ENCODE measurements around the gene CEP128.

Gene CEP128

DNA sequence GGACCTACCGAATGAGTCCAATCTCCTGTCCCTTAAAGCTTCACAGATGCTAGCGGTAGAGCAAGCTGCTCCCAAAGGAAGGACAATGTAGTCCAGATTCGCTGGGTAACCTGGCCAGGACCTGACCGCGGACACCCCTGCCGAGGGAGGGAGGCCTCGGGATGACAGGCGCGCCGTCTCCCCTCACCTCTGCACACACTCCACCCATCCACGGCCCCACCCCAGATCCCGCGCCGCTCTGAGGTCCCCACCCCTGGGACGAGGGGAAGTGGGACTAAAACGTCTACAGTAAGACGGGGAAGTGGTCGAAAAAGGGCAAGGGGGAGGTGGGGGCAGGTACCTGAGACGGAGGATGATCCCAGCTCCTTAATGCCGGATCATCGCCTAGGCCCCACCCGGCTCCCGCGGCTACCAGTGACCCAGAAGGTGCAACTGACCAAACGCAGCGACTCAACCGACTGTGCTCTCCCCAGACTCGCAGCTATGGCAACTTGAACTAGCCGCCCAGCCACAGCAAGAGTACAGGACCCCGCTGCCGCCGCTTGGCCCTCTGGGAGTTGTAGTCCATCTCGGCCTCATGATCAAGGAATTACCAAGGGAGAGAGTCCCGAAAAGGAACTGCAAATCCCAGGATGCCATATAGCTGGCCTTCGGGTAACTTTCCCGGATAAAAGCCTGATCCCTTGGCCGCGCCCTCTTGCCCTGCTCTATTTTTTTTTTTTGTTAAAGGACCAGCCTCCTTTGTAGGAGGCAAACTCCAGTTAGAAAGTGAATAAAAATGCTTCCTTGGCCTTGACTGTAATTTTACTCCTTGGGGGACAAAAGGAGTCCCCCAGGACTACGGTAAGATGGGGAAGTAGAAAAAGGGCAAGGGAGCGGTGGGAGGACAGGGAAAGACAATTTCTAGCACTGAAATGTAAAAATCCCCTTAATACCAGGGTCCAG, at the start of gene CEP128:
TSS of gene CEP128 (minus strand) at position 498 of the 945 bp plus-strand sequence.
- H3K27ac Mint-ChIP-seq: peak within 1 kb of the TSS; percentile 90
- peaks cover 0 to 2% of the 10 kb centered on the region in 2 donors for H3K36me3 Mint-ChIP-seq
- peaks cover 7 to 23% of the 10 kb centered on the region in 2 donors for H3K4me1 Mint-ChIP-seq
- ATAC-seq (replicated peaks) (peak; percentile 94 to 96), DNase-seq (peak; percentile 87)
- H3K27me3 Mint-ChIP-seq: peaks cover 0 to 3% of the 10 kb centered on the region in 2 donors
- H3K9me3 Mint-ChIP-seq: peaks cover 0 to 2% of the 10 kb centered on the region in 2 donors
- peak within 1 kb of the TSS; percentile 88 to 91 for H3K4me3 Mint-ChIP-seq

DNA sequence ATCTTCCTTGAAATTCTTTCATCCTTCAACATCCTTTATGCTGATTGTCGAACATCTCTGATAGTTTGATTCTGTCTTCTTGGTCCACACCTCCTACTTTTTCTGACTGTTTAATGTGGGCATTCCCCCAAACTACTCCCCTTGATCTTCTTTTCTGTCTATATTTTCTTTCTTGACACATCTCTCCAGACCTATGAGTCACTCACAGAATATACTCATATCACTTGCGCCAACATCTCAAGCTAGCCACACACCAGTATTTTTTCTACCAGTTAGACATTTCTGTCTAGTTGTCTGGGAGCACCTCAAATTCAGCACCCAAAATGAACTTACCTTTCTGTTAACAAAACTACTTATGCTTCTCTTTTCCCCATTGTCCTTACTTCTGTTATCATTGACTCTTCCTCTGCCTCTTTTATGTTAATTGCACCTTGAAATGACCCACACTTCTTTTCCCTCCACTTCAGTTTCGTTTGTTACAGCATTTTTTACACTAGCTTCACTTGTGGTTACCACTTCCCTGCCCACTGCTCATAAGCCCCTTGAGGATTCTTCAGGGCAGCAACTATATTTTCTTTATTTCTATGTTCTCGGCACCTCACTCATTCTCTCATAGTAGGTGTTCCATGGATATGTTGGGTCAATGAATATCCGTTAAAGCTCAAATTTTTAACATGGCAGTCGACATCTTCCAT, 47.3 kb upstream of the CEP128 start:
- Mint-ChIP-seq H3K36me3 (no peaks in the 10 kb centered on the region), H3K27ac (no peak overlapping the region), H3K27me3 (peaks cover 5 to 6% of the 10 kb centered on the region in 2 donors), H3K4me1 (no peaks in the 10 kb centered on the region), H3K9me3 (no peaks in the 10 kb centered on the region), H3K4me3 (no peak overlapping the region)
- no peak for DNase-seq
- peak; percentile 84 to 89 for ATAC-seq (replicated peaks)

DNA sequence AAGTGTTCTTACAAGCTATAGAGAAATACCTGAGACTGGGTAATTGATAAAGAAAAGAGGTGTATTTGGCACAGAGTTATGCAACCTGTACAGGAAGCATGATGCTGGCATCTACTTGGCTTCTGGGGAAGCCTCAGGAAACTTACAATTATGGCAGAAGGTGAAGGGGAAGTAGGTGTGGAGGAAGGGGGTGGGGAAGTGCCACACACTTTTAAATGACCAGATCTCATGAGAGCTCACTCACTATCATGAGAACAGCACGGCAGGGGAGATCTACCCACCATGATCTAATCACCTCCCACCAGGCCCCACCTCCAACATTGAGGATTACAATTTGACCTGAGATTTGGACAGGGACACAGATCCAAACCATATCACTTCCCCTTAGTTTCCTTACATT, 46.7 kb upstream of the CEP128 start:
- peak in 1 of 2 donors; percentile 28 for ATAC-seq (replicated peaks)
- H3K4me1 Mint-ChIP-seq: no peaks in the 10 kb centered on the region
- H3K27ac Mint-ChIP-seq: no peak overlapping the region
- H3K27me3 Mint-ChIP-seq: peaks cover 4 to 5% of the 10 kb centered on the region in 2 donors
- no peaks in the 10 kb centered on the region for H3K9me3 Mint-ChIP-seq
- no peak overlapping the region for H3K4me3 Mint-ChIP-seq
- no peak for DNase-seq
- H3K36me3 Mint-ChIP-seq: no peaks in the 10 kb centered on the region

DNA sequence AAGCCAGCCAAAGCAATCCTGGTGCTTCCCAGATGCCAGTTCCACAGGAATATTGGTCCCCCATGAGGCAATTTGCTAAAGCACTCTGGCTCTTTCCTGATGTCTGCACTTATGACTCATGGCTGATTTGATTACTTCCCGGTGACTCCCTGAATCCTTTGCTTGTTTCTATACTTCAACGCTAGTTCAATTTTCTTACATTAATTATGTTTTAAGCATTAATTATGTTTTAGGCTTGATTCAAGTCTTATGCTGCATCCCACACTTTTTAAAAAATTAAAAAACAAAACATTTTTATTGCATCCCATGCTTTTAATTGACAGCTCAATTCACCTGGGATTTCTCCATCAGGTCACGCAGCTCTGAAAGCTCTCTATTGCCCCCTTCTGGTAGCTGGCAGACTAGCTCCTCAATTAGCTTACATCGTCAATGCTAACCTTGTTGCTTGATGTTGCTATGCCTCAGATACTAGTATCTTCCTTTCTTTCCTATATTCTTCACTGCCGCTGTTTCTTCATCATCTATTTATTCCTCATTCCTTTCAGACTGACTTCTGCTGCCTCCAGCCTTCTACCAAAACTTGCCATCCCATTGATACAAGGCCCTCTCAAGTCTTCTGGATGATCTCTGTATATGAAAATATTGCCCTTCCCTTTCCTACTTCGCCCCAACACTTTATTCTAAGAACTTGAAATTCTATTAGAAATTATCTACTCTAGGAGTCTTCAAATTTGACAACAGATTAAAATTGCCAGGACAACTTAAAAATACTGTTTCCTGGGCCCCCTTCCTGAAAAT, 45.9 kb upstream of the CEP128 start:
- no peak overlapping the region for H3K27ac Mint-ChIP-seq
- no peaks in the 10 kb centered on the region for H3K36me3 Mint-ChIP-seq
- no peaks in the 10 kb centered on the region for H3K9me3 Mint-ChIP-seq
- peaks cover 4 to 5% of the 10 kb centered on the region in 2 donors for H3K27me3 Mint-ChIP-seq
- H3K4me3 Mint-ChIP-seq: no peak overlapping the region
- peak; percentile 31 for DNase-seq
- H3K4me1 Mint-ChIP-seq: no peaks in the 10 kb centered on the region
- peak; percentile 59 to 72 for ATAC-seq (replicated peaks)

DNA sequence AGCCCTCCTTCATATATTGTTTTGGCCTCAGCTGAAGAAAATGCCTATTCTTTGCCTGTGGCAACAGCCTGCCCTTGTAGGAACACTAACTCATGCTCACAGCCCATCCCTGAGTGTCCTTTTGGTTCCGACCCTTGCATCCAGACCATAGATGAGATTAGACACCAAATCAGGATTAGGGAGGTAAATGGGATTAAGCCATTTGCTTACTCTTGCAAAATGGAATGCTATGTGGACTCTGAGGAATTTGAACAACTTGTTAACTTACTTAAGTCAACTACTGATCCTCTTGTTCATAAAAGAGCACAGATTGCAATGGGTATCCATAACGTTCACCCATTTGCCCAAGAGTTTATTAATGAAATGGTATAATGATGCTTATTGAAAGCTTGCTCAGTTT, 41.2 kb upstream of the CEP128 start:
- H3K27ac Mint-ChIP-seq: no peak overlapping the region
- H3K36me3 Mint-ChIP-seq: no peaks in the 10 kb centered on the region
- DNase-seq (no peak), ATAC-seq (replicated peaks) (no peak)
- H3K27me3 Mint-ChIP-seq: no peaks in the 10 kb centered on the region
- H3K9me3 Mint-ChIP-seq: no peaks in the 10 kb centered on the region
- H3K4me3 Mint-ChIP-seq: no peak overlapping the region
- no peaks in the 10 kb centered on the region for H3K4me1 Mint-ChIP-seq

DNA sequence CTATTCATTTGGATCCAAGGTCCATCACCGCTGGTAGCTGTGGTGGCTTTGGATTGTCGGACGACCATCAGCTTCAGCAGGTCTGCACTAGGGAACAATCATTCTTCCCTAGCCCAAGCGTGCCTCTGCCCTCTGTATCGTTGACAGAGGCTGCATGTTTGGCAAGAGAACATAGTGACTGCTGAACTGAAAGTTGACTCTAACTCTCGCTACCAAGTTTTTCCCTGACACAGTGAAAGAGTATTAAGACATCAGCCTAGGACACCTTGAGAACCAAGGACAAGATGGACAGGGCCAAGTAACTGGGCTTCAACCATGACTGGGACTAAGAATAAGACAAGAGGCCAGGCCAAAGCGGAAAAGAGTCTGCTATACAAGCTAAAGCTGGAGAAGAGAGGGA, 40.1 kb upstream of the CEP128 start:
- ATAC-seq (replicated peaks) (no peak), DNase-seq (no peak)
- Mint-ChIP-seq H3K9me3 (no peaks in the 10 kb centered on the region), H3K27ac (no peak overlapping the region), H3K4me1 (no peaks in the 10 kb centered on the region), H3K4me3 (no peak overlapping the region), H3K27me3 (no peaks in the 10 kb centered on the region), H3K36me3 (no peaks in the 10 kb centered on the region)

DNA sequence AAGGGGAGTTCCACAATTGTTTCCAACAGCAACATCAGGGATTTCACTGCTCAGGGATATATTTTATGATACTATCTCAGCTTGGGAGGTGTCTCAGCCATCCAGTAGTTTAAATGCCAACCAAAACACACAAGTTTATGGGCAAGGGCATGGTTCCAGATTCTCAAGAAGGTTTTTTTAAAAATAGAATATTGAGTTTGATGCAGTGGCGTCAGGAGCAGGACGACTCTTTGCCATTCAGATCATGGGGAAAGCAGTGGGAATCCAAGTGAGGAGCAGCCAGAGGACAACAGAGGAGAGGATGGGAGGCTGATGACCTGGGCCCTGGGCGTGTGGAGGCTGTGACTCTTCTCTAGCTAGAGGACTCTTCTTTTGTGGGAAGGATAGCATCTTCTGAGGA, 39.6 kb upstream of the CEP128 start:
- H3K36me3 Mint-ChIP-seq: no peaks in the 10 kb centered on the region
- no peaks in the 10 kb centered on the region for H3K4me1 Mint-ChIP-seq
- H3K27me3 Mint-ChIP-seq: no peaks in the 10 kb centered on the region
- no peak for ATAC-seq (replicated peaks)
- DNase-seq: no peak
- no peaks in the 10 kb centered on the region for H3K9me3 Mint-ChIP-seq
- no peak overlapping the region for H3K4me3 Mint-ChIP-seq
- no peak overlapping the region for H3K27ac Mint-ChIP-seq

DNA sequence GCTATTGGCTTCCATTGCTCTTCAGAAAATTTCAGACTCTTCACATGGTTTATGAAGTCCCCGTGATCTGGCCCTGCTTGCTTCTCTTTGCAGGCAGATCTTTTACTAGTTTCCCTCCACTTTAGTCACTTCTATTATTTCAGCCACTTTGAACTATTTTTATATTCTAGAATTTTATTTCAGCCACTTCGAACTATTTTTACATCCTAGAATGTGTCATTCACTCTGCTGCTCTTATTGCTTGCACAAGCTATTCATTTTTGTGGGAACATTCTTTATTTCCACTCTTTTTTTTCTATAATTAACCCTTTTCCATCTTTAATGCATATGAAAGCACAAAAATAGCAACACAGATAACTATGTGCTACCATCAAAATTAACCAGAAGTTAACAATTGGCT, 38.4 kb upstream of the CEP128 start:
- no peaks in the 10 kb centered on the region for H3K27me3 Mint-ChIP-seq
- H3K4me1 Mint-ChIP-seq: no peaks in the 10 kb centered on the region
- ATAC-seq (replicated peaks) (no peak), DNase-seq (no peak)
- no peaks in the 10 kb centered on the region for H3K36me3 Mint-ChIP-seq
- H3K27ac Mint-ChIP-seq: no peak overlapping the region
- no peaks in the 10 kb centered on the region for H3K9me3 Mint-ChIP-seq
- H3K4me3 Mint-ChIP-seq: no peak overlapping the region

DNA sequence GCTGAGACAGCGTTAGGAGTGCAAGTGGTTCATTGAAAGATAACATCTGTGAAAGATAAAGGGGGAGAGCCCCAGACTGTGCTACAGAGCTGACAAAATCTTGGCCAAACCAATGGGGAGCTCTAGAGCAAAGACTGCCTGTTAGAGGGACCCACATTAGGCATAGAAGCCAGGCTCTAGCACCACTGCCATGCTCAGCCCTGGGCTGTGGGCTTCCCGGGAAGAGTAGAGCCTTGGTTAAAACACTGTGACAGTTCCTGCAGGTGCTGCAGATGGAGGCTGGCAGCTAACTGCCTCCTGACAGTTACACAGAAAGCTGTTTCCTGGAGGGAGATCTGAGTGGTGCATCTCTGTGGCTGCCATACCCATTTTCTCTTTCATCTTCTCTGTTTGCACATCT, 36.9 kb upstream of the CEP128 start:
- H3K4me1 Mint-ChIP-seq: no peaks in the 10 kb centered on the region
- no peak for DNase-seq
- H3K27ac Mint-ChIP-seq: no peak overlapping the region
- H3K9me3 Mint-ChIP-seq: no peaks in the 10 kb centered on the region
- H3K27me3 Mint-ChIP-seq: no peaks in the 10 kb centered on the region
- no peak overlapping the region for H3K4me3 Mint-ChIP-seq
- ATAC-seq (replicated peaks): no peak
- H3K36me3 Mint-ChIP-seq: no peaks in the 10 kb centered on the region

DNA sequence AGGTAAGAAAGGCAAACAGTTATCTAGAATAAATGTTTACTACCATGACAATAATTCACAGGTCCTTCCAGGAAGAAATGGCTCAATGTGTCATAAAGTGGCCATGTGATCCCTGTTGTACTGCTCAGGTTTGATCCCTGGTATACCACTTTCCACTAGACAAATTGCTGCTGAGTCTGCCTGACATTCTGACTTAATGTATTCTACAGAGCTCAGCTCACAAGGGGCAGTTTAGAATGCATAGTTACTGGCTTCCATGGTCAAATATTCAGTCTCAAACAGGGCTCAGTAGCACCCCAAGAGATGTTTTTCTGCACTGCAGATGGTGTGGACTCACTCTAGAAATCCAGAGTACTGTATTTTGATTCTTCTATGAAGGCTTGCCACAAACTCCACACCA, 35.7 kb upstream of the CEP128 start:
- Mint-ChIP-seq H3K4me3 (no peak overlapping the region), H3K27me3 (no peaks in the 10 kb centered on the region), H3K27ac (no peak overlapping the region), H3K4me1 (no peaks in the 10 kb centered on the region), H3K36me3 (no peaks in the 10 kb centered on the region), H3K9me3 (no peaks in the 10 kb centered on the region)
- DNase-seq: no peak
- peak; percentile 56 to 64 for ATAC-seq (replicated peaks)

DNA sequence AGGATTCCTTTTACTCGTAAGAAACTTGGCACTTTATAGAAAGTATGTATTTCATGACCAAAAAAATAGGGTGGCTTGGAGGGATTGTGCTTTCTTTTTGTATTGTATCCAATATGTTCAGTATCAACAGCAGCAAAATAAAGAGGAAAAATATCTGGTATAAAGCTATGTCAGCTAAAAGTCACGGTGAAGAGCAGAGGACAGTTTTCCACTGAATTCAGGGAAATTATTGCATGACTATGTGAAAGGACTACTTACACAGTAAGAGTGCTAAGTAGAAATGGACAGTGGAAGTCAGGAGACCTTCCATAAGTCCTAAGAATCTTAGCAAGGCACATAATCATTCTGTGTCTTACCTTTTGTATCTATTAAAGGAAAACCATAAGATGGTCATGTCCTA, 33.1 kb upstream of the CEP128 start:
- ATAC-seq (replicated peaks) (no peak), DNase-seq (no peak)
- H3K4me1 Mint-ChIP-seq: no peaks in the 10 kb centered on the region
- H3K36me3 Mint-ChIP-seq: no peaks in the 10 kb centered on the region
- no peak overlapping the region for H3K4me3 Mint-ChIP-seq
- H3K9me3 Mint-ChIP-seq: no peaks in the 10 kb centered on the region
- H3K27ac Mint-ChIP-seq: no peak overlapping the region
- no peaks in the 10 kb centered on the region for H3K27me3 Mint-ChIP-seq

DNA sequence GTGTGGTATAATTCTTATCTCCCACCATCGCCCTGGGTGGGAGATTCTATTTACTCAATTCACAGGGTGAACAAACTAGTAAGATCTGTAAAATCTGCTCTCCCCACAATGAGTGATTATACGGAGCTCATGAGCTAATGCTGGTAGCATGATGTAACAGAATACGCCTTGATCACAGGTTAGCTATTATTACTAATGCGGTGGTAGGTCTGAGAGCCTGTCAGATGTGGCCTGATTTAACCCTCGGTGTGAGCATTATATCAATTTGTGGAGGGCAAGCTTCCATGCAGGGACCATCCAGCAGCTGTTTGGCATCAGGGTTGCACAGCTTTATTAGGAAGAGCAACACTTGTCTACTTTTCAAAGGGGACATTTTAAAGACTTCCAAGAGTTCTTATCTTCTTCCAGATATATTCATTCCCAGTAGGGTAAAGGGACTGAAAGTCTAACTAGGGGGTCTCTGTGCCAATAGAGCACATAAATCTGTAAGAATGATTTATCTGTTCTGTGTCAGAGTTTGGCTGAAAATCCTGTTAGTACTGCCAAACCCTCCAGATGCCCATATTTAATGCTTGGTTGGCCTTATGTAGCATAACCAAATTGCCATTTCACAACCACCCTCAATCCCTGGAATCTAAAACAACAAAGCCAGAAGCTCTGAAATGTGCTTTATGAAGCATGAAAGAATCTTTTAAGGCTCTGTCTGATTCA, 32.5 kb upstream of the CEP128 start:
- Mint-ChIP-seq H3K27ac (no peak overlapping the region), H3K27me3 (no peaks in the 10 kb centered on the region), H3K36me3 (no peaks in the 10 kb centered on the region), H3K4me1 (no peaks in the 10 kb centered on the region), H3K9me3 (no peaks in the 10 kb centered on the region), H3K4me3 (no peak overlapping the region)
- DNase-seq: no peak
- no peak for ATAC-seq (replicated peaks)

DNA sequence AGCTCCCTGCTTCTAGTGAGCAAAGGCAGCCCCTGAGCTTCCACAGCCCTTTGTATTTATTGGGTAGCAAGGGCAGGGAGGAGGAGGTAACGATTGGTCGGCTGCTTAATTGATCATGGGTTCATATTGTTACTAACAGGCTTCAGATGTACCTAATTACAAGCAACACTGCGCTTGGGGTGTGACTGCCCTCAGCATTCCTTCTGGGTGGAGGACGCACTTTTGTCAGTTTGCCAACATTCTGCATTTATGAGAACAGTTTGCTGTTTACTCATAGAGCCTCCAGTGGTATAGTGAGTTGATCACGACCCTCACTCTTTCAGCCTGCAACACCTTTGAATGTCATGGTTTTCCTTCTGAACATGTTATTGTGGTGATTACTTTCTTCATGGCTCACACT, 23.5 kb upstream of the CEP128 start:
- Mint-ChIP-seq H3K4me1 (peaks cover 3 to 8% of the 10 kb centered on the region in 2 donors), H3K27ac (no peak overlapping the region), H3K4me3 (no peak overlapping the region), H3K9me3 (no peaks in the 10 kb centered on the region), H3K36me3 (no peaks in the 10 kb centered on the region), H3K27me3 (peaks cover 0 to 6% of the 10 kb centered on the region in 2 donors)
- DNase-seq (no peak), ATAC-seq (replicated peaks) (no peak)

DNA sequence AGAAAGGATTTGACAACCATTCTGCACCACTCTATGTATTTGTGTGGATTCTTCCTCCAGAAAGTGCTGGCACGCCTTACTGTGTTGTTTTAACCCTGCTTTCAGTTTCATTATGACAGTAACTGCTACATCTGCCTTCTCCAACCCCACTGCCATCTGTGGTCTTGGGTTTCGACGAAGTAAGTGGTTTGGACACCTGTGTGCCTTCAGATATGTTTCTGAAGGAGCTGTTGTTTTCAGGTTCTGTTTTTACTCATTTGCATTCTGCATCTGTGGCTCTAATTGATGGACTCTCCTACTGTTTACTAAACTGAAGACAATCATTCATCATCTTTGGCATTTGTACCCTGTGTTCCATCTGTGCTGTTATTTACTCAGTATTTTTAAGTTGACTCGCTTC, 18.0 kb upstream of the CEP128 start:
- peaks cover 24 to 33% of the 10 kb centered on the region in 2 donors for H3K4me1 Mint-ChIP-seq
- ATAC-seq (replicated peaks) (peak; percentile 96 to 97), DNase-seq (peak; percentile 70)
- peak overlapping the region in 1 of 2 donors; percentile 55 for H3K4me3 Mint-ChIP-seq
- no peaks in the 10 kb centered on the region for H3K9me3 Mint-ChIP-seq
- H3K27ac Mint-ChIP-seq: peak overlapping the region; percentile 74
- H3K27me3 Mint-ChIP-seq: peaks cover 6 to 7% of the 10 kb centered on the region in 2 donors
- no peaks in the 10 kb centered on the region for H3K36me3 Mint-ChIP-seq
